H9 (cell line): Measurements from ENCODE around the gene CSDE1. TPM values are rescaled to one million over a fixed set of nuclear protein-coding genes. Genes with fewer than 3 reads are reported as not detected.

Experiments used
- DNase-seq: peaks from one replicate; pipeline ENCODE4 v3.0.0-alpha.2; 2017
- H2AFZ ChIP-seq: one replicate; pipeline ENCODE4 v1.6.1; 2013; ENCODE audit warnings: mild to moderate bottlenecking, low read length, control low read depth, moderate library complexity
- H2AK5ac ChIP-seq: 2 replicates; pipeline ENCODE4 v1.6.1; 2013; ENCODE audit warnings: low read length, control low read depth, mixed read lengths; ENCODE audit not compliant: insufficient read length
- H2BK120ac ChIP-seq: one replicate; pipeline ENCODE4 v1.6.1; 2013; ENCODE audit warnings: low read depth, mild to moderate bottlenecking, low read length, control low read depth, inconsistent platforms; ENCODE audit not compliant: poor library complexity, severe bottlenecking
- H2BK12ac ChIP-seq: 2 replicates; pipeline ENCODE4 v1.6.1; 2013; ENCODE audit warnings: low read length, control low read depth, mixed read lengths, low read depth; ENCODE audit not compliant: insufficient read length
- H2BK15ac ChIP-seq: 2 replicates; pipeline ENCODE4 v1.6.1; 2013; ENCODE audit warnings: low read depth, low read length, control low read depth
- H2BK20ac ChIP-seq: one replicate; pipeline ENCODE4 v1.6.1; 2013; ENCODE audit warnings: low read depth, mild to moderate bottlenecking, low read length, control low read depth, inconsistent platforms; ENCODE audit not compliant: poor library complexity, severe bottlenecking
- H2BK5ac ChIP-seq: 2 replicates; pipeline ENCODE4 v1.6.1; 2013; ENCODE audit warnings: low read length, control low read depth, mixed read lengths; ENCODE audit not compliant: insufficient read length
- H3K14ac ChIP-seq: 2 replicates; pipeline ENCODE4 v1.6.1; 2013; ENCODE audit warnings: low read length, control low read depth; ENCODE audit not compliant: insufficient read depth
- H3K18ac ChIP-seq: 2 replicates; pipeline ENCODE4 v1.6.1; 2013; ENCODE audit warnings: low read depth, mild to moderate bottlenecking, mixed read lengths, low read length, control low read depth; ENCODE audit not compliant: insufficient read length
- H3K23ac ChIP-seq: 2 replicates; pipeline ENCODE4 v1.6.1; 2013; ENCODE audit warnings: low read length, control low read depth, mixed read lengths, low read depth; ENCODE audit not compliant: insufficient read length
- H3K23me2 ChIP-seq: 2 replicates; pipeline ENCODE4 v1.6.1; 2013; ENCODE audit warnings: low read depth, mild to moderate bottlenecking, mixed read lengths, low read length, control low read depth; ENCODE audit not compliant: insufficient read length, poor library complexity, severe bottlenecking
- H3K27ac ChIP-seq: 2 replicates; pipeline ENCODE4 v1.5.1; 2013; ENCODE audit warnings: low read length, control low read depth, mixed read lengths, low read depth; ENCODE audit not compliant: insufficient read length
- H3K27me3 ChIP-seq: 2 replicates; pipeline ENCODE4 v1.6.1; 2013; ENCODE audit warnings: low read length, control low read depth, inconsistent platforms; ENCODE audit not compliant: insufficient read depth
- H3K4ac ChIP-seq: 2 replicates; pipeline ENCODE4 v1.6.1; 2013; ENCODE audit warnings: low read depth, mild to moderate bottlenecking, control low read depth, inconsistent platforms, low read length, moderate library complexity
- H3K4me1 ChIP-seq: 2 replicates; pipeline ENCODE4 v1.6.1; 2013; ENCODE audit warnings: low read length, control low read depth, inconsistent platforms; ENCODE audit not compliant: insufficient read depth
- H3K4me2 ChIP-seq: 2 replicates; pipeline ENCODE4 v1.6.1; 2013; ENCODE audit warnings: low read length, control low read depth, mixed read lengths; ENCODE audit not compliant: insufficient read length, insufficient read depth
- H3K56ac ChIP-seq: 2 replicates; pipeline ENCODE4 v1.6.1; 2013; ENCODE audit warnings: low read depth, mild to moderate bottlenecking, mixed read lengths, low read length, control low read depth; ENCODE audit not compliant: insufficient read length
- H3K79me1 ChIP-seq: 2 replicates; pipeline ENCODE4 v1.6.1; 2013; ENCODE audit warnings: low read depth, mild to moderate bottlenecking, moderate library complexity, low read length, control low read depth, inconsistent platforms; ENCODE audit not compliant: insufficient read depth, poor library complexity, severe bottlenecking
- H3K79me2 ChIP-seq: 2 replicates; pipeline ENCODE4 v1.6.1; 2013; ENCODE audit warnings: low read length, control low read depth, inconsistent platforms; ENCODE audit not compliant: insufficient read depth
- H3K9ac ChIP-seq: 2 replicates; pipeline ENCODE4 v1.6.1; 2013; ENCODE audit warnings: low read length, control low read depth, mixed read lengths; ENCODE audit not compliant: insufficient read length; ENCODE audit errors: extremely low read depth
- H3K9me3 ChIP-seq: one replicate; pipeline ENCODE4 v1.6.1; 2013; ENCODE audit warnings: low read depth, low read length, inconsistent platforms; ENCODE audit not compliant: control insufficient read depth
- H3T11ph ChIP-seq: one replicate; pipeline ENCODE4 v1.6.1; 2013; ENCODE audit warnings: mild to moderate bottlenecking, low read length, control low read depth, inconsistent platforms
- H4K20me1 ChIP-seq: one replicate; pipeline ENCODE4 v1.6.1; 2013; ENCODE audit not compliant: control insufficient read depth, insufficient read length, insufficient read depth
- H4K5ac ChIP-seq: 2 replicates; pipeline ENCODE4 v1.6.1; 2013; ENCODE audit warnings: low read depth, mild to moderate bottlenecking, mixed read lengths, low read length, control low read depth; ENCODE audit not compliant: insufficient read length
- H4K8ac ChIP-seq: replicated peaks from 2 replicates; pipeline ENCODE4 v1.6.1; 2013; ENCODE audit warnings: low read length, control low read depth, mixed read lengths, low read depth; ENCODE audit not compliant: insufficient read length
- H4K91ac ChIP-seq: 2 replicates; pipeline ENCODE4 v1.6.1; 2013; ENCODE audit warnings: low read depth, mild to moderate bottlenecking, moderate library complexity, mixed read lengths, low read length, control low read depth; ENCODE audit not compliant: insufficient read length
- H3K27ac Mint-ChIP-seq, 3 experiments: 2 replicates in 2 of 3; 3 replicates in 1 of 3; pipeline ENCODE4 v1.8.0; 2020 to 2021; ENCODE audit warnings: mixed read lengths in 3 of 3, mild to moderate bottlenecking in 1 of 3, moderate library complexity in 1 of 3
- H3K27me3 Mint-ChIP-seq: 2 replicates; pipeline ENCODE4 v1.8.0; 2021; ENCODE audit warnings: low read depth, mild to moderate bottlenecking, moderate library complexity, mixed read lengths
- H3K36me3 Mint-ChIP-seq, 3 experiments: 2 replicates in 2 of 3; 3 replicates in 1 of 3; pipeline ENCODE4 v1.8.0; 2020 to 2021; ENCODE audit warnings: low read depth in 3 of 3, mixed read lengths in 3 of 3; ENCODE audit not compliant: insufficient read depth in 1 of 3
- H3K4me1 Mint-ChIP-seq, 2 experiments: 2 replicates each; pipeline ENCODE4 v1.8.0; 2020; ENCODE audit warnings: mixed read lengths in 2 of 2
- H3K4me3 Mint-ChIP-seq, 2 experiments: 2 replicates in 1 of 2; 3 replicates in 1 of 2; pipeline ENCODE4 v1.8.0; 2020 to 2021; ENCODE audit warnings: mild to moderate bottlenecking in 2 of 2, mixed read lengths in 2 of 2, moderate library complexity in 1 of 2
- H3K9me3 Mint-ChIP-seq, 2 experiments: 2 replicates in 1 of 2; 3 replicates in 1 of 2; pipeline ENCODE4 v1.8.0; 2020; ENCODE audit warnings: mild to moderate bottlenecking in 2 of 2, mixed read lengths in 2 of 2, moderate library complexity in 1 of 2
- CTCF ChIP-seq: fragments of 200-600 bp; sonication (generic); conservative IDR thresholded peaks from 3 replicates; pipeline ENCODE4 v1.8.0; 2021; ENCODE audit warnings: antibody characterized with exemption, mild to moderate bottlenecking
- WGBS: extraction: QIAGEN DNeasy Blood & Tissue Kit; methylation state at CpG from one replicate; pipeline ENCODE4 v1.1.7; 2013; ENCODE audit warnings: missing lambda C conversion rate, low lambda C conversion rate, mixed read lengths; ENCODE audit not compliant: insufficient read length; ENCODE audit errors: extremely low coverage; 5-methylcytosine and 5-hydroxymethylcytosine counted together
- total RNA-seq: library from RNA; stranded (reverse); gene quantifications from 2 replicates; pipeline ENCODE4 v1.2.1, GENCODE V29; 2021

The CSDE1 gene
- total RNA-seq, 1 experiment from 2014 or later: 645 TPM

GRCh38 chr1:114737314-114737849 is 20.4 kb downstream of the CSDE1 start:
- no peaks in the 10 kb centered on the region for H3K4me1 ChIP-seq
- H2BK5ac ChIP-seq: no peak overlapping the region
- no peak for TF ChIP-seq CTCF
- no peak overlapping the region for H2AFZ ChIP-seq
- no peaks in the 10 kb centered on the region for H3K9me3 ChIP-seq
- no peak overlapping the region for H3K14ac ChIP-seq
- H3K79me2 ChIP-seq: peaks cover 10% of the 10 kb centered on the region; the same call in 1 of the 2 replicates
- H3K23me2 ChIP-seq: no peaks in the 10 kb centered on the region
- H4K20me1 ChIP-seq: no peaks in the 10 kb centered on the region
- H3K4me2 ChIP-seq: no peak overlapping the region
- H4K91ac ChIP-seq: no peak overlapping the region
- no peak overlapping the region for H2BK15ac ChIP-seq
- H2AK5ac ChIP-seq: no peak overlapping the region
- no peak for DNase-seq
- no peak overlapping the region for H2BK120ac ChIP-seq
- H3K23ac ChIP-seq: no peak overlapping the region
- peaks cover 56 to 78% (median 76%) of the 10 kb centered on the region in 3 experiments for H3K36me3 Mint-ChIP-seq
- no peak overlapping the region for H3T11ph ChIP-seq
- no peak overlapping the region for H4K5ac ChIP-seq
- H3K18ac ChIP-seq: no peak overlapping the region
- H2BK20ac ChIP-seq: no peak overlapping the region
- no peak overlapping the region for H4K8ac ChIP-seq
- H3K9ac ChIP-seq: no peak overlapping the region
- H3K4ac ChIP-seq: no peak overlapping the region
- no peaks in the 10 kb centered on the region for H3K27me3 Mint-ChIP-seq
- H2BK12ac ChIP-seq: no peak overlapping the region
- no peaks in the 10 kb centered on the region for H3K4me1 Mint-ChIP-seq
- H3K56ac ChIP-seq: no peak overlapping the region
- H3K27me3 ChIP-seq: no peaks in the 10 kb centered on the region
- H3K9me3 Mint-ChIP-seq: no peaks in the 10 kb centered on the region
- no peak overlapping the region for H3K27ac ChIP-seq
- H3K79me1 ChIP-seq: peaks cover 4% of the 10 kb centered on the region
- no peak overlapping the region for H3K27ac Mint-ChIP-seq
- no CpG with 5 or more reads among the region's 6 CpGs for WGBS
- no peak overlapping the region for H3K4me3 Mint-ChIP-seq
